ENCODE measurements around the gene NLK.

- no peak for TF ChIP-seq FOXA1 (IDR thresholded peaks at IDR 0.05)
- TF ChIP-seq ZNF384 (IDR thresholded peaks at IDR 0.05) = no peak
- TF ChIP-seq BHLHE40 (IDR thresholded peaks at IDR 0.05; ENCODE audit: borderline replicate concordance) = no peak
- TF ChIP-seq FOXK2 (IDR thresholded peaks at IDR 0.05) = no peak
- TF ChIP-seq HDGF (IDR thresholded peaks at IDR 0.05; ENCODE audit: borderline replicate concordance) = no peak
- TF ChIP-seq SUZ12 (IDR thresholded peaks at IDR 0.05) = no peak
- no peak for TF ChIP-seq ELF4 (IDR thresholded peaks at IDR 0.05)
- no peak for TF ChIP-seq LEF1 (IDR thresholded peaks at IDR 0.05; ENCODE audit: borderline replicate concordance)
- no peak for TF ChIP-seq CTBP1 (IDR thresholded peaks at IDR 0.05; ENCODE audit: borderline replicate concordance)
- no peak for TF ChIP-seq PKNOX1 (IDR thresholded peaks at IDR 0.05)
- TF ChIP-seq FOXM1 (IDR thresholded peaks at IDR 0.05; ENCODE audit: borderline replicate concordance) = no peak
- TF ChIP-seq ARNT (IDR thresholded peaks at IDR 0.05) = no peak
- TF ChIP-seq TARDBP (IDR thresholded peaks at IDR 0.05) = no peak
Measured at GRCh38 chr17:28097901-28098300, 55.4 kb downstream of the NLK start.

All from HEK293T (cell line).